ENCODE measurements around the gene MRPS5. TPM values are rescaled to one million over a fixed set of nuclear protein-coding genes. Genes with fewer than 3 reads are reported as not detected.

Gene MRPS5
- total RNA-seq, 1 donor from 2014 or later, result 60.7 TPM

- DNase-seq (ENCODE audit: low read depth, low spot score), result no peak
- peaks cover 55% of the 10 kb centered on the region for H3K36me3 Mint-ChIP-seq (ENCODE audit: low read depth)
- H3K4me3 Mint-ChIP-seq, result no peak overlapping the region
- H3K9me3 Mint-ChIP-seq, result peaks cover 40% of the 10 kb centered on the region
- TF ChIP-seq CTCF (conservative IDR thresholded peaks at IDR 0.05), result no peak
- no peaks in the 10 kb centered on the region for H3K4me1 Mint-ChIP-seq
- H3K27me3 Mint-ChIP-seq (ENCODE audit: low read depth), result no peaks in the 10 kb centered on the region
- H3K27ac Mint-ChIP-seq (ENCODE audit: unreplicated experiment), result no peak overlapping the region
Measured at GRCh38 chr2:95138702-95139101, 17.1 kb upstream of the MRPS5 start.

GRCh38 chr2:95122197-95122551 is 566 bp upstream of the MRPS5 start:
- Mint-ChIP-seq H3K36me3 (ENCODE audit: low read depth) (peaks cover 12% of the 10 kb centered on the region), H3K9me3 (no peaks in the 10 kb centered on the region), H3K4me3 (peak overlapping the region; percentile 98), H3K4me1 (peaks cover 34% of the 10 kb centered on the region), H3K27ac (ENCODE audit: unreplicated experiment) (peak overlapping the region; percentile 78), H3K27me3 (ENCODE audit: low read depth) (no peaks in the 10 kb centered on the region)
- no peak for DNase-seq (ENCODE audit: low read depth, low spot score)
- TF ChIP-seq CTCF (conservative IDR thresholded peaks at IDR 0.05), result no peak

GRCh38 chr2:95121093-95121406 is 558 bp downstream of the MRPS5 start:
- TF ChIP-seq CTCF (conservative IDR thresholded peaks at IDR 0.05), result no peak
- peak overlapping the region; percentile 98 for H3K4me3 Mint-ChIP-seq
- no peak for DNase-seq (ENCODE audit: low read depth, low spot score)
- no peaks in the 10 kb centered on the region for H3K9me3 Mint-ChIP-seq
- no peaks in the 10 kb centered on the region for H3K27me3 Mint-ChIP-seq (ENCODE audit: low read depth)
- peaks cover 34% of the 10 kb centered on the region for H3K4me1 Mint-ChIP-seq
- H3K36me3 Mint-ChIP-seq (ENCODE audit: low read depth), result peaks cover 13% of the 10 kb centered on the region
- peak overlapping the region; percentile 97 for H3K27ac Mint-ChIP-seq (ENCODE audit: unreplicated experiment)

GRCh38 chr2:95115418-95115817 is 6.2 kb downstream of the MRPS5 start:
- peak; percentile 87 for TF ChIP-seq CTCF (conservative IDR thresholded peaks at IDR 0.05)
- H3K4me3 Mint-ChIP-seq, result peak overlapping the region; percentile 78
- peak; percentile 67 for DNase-seq (ENCODE audit: low read depth, low spot score)
- peaks cover 25% of the 10 kb centered on the region for H3K4me1 Mint-ChIP-seq
- peaks cover 17% of the 10 kb centered on the region for H3K36me3 Mint-ChIP-seq (ENCODE audit: low read depth)
- no peak overlapping the region for H3K27ac Mint-ChIP-seq (ENCODE audit: unreplicated experiment)
- H3K9me3 Mint-ChIP-seq, result no peaks in the 10 kb centered on the region
- no peaks in the 10 kb centered on the region for H3K27me3 Mint-ChIP-seq (ENCODE audit: low read depth)

- Mint-ChIP-seq H3K4me3 (no peak overlapping the region), H3K36me3 (ENCODE audit: low read depth) (peaks cover 10% of the 10 kb centered on the region)
- no peak for TF ChIP-seq CTCF (conservative IDR thresholded peaks at IDR 0.05)
Measured at GRCh38 chr2:95113464-95113863, 8.1 kb downstream of the MRPS5 start.

GRCh38 chr2:95110395-95110794 is 11.2 kb downstream of the MRPS5 start:
- peaks cover 8% of the 10 kb centered on the region for H3K36me3 Mint-ChIP-seq (ENCODE audit: low read depth)

More at GRCh38 chr2:95113464-95113863, 8.1 kb downstream of the MRPS5 start:
- no peak overlapping the region for H3K27ac Mint-ChIP-seq (ENCODE audit: unreplicated experiment)
- peaks cover 13% of the 10 kb centered on the region for H3K4me1 Mint-ChIP-seq
- DNase-seq (ENCODE audit: low read depth, low spot score), result no peak
- H3K27me3 Mint-ChIP-seq (ENCODE audit: low read depth), result no peaks in the 10 kb centered on the region
- no peaks in the 10 kb centered on the region for H3K9me3 Mint-ChIP-seq

More at GRCh38 chr2:95110395-95110794, 11.2 kb downstream of the MRPS5 start:
- Mint-ChIP-seq H3K9me3 (no peaks in the 10 kb centered on the region), H3K27me3 (ENCODE audit: low read depth) (no peaks in the 10 kb centered on the region), H3K4me1 (peaks cover 5% of the 10 kb centered on the region), H3K4me3 (no peak overlapping the region), H3K27ac (ENCODE audit: unreplicated experiment) (no peak overlapping the region)
- TF ChIP-seq CTCF (conservative IDR thresholded peaks at IDR 0.05), result no peak
- no peak for DNase-seq (ENCODE audit: low read depth, low spot score)
